Measurements from ENCODE around the gene TIGD2. TPM values are rescaled to one million over a fixed set of nuclear protein-coding genes. Genes with fewer than 3 reads are reported as not detected.

The TIGD2 gene
- total and polyA plus RNA-seq, 2 of the 13 experiments (the other 11 are each of a cell fraction or from before 2014, with no cell fraction given): 3.1 to 15.5 TPM

- TF ChIP-seq ZBED4 (CRISPR knock-in tag; IDR thresholded peaks at IDR 0.05; ENCODE audit: borderline replicate concordance) (peak; percentile 48; the same call in 1 of the 2 replicates), ZNF292 (CRISPR knock-in tag; IDR thresholded peaks at IDR 0.05; ENCODE audit: borderline replicate concordance, low read depth) (peak; percentile 51; the same call in 1 of the 2 replicates), MIER3 (CRISPR knock-in tag; IDR thresholded peaks at IDR 0.05; ENCODE audit: borderline replicate concordance) (peak; percentile 72; the same call in 1 of the 2 replicates), FOXA1 (IDR thresholded peaks at IDR 0.05) (no peak), FOXA1 (CRISPR knock-in tag; IDR thresholded peaks at IDR 0.05) (peak; percentile 65), ZNF691 (CRISPR knock-in tag; IDR thresholded peaks at IDR 0.05; ENCODE audit: borderline replicate concordance, low read depth) (peak; percentile 39; the same call in 1 of the 2 replicates), IRF1 (CRISPR knock-in tag; IDR thresholded peaks at IDR 0.05; ENCODE audit: low read depth) (no peak), CEBPG (CRISPR knock-in tag; IDR thresholded peaks at IDR 0.05) (peak; percentile 100), CBFB (CRISPR knock-in tag; IDR thresholded peaks at IDR 0.05) (peak; percentile 52; the same call in 1 of the 2 replicates), ZNF281 (CRISPR knock-in tag; IDR thresholded peaks at IDR 0.05; ENCODE audit: borderline replicate concordance) (peak; percentile 43; the same call in 1 of the 2 replicates), ZNF510 (CRISPR knock-in tag; IDR thresholded peaks at IDR 0.05; ENCODE audit: low read depth) (no peak), SUZ12 (IDR thresholded peaks at IDR 0.05; ENCODE audit: low read depth, low read length) (no peak), REXO4 (CRISPR knock-in tag; IDR thresholded peaks at IDR 0.05; ENCODE audit: borderline replicate concordance) (no peak), NFAT5 (CRISPR knock-in tag; IDR thresholded peaks at IDR 0.05) (no peak), HDAC1 (CRISPR knock-in tag; IDR thresholded peaks at IDR 0.05) (peak; percentile 61)
These were observed 665 bp downstream of the TIGD2 start (continued) for GRCh38 chr4:89111833-89112563.

All from HepG2 (cell line).